CD4-positive, alpha-beta T cell treated with Interleukin-4 for 1 hour (primary cell): ENCODE data around the gene TNFRSF9.
"Not testable (repeated sequence)": the region's sequence is repeated elsewhere in the genome, so short reads cannot be mapped to it uniquely, and the experiment has no call there.

Experiments used
- DNase-seq, 2 donors: peaks; one replicate each; pipeline ENCODE4 v3.0.0-alpha.2; 2020 to 2022

Gene TNFRSF9

DNA sequence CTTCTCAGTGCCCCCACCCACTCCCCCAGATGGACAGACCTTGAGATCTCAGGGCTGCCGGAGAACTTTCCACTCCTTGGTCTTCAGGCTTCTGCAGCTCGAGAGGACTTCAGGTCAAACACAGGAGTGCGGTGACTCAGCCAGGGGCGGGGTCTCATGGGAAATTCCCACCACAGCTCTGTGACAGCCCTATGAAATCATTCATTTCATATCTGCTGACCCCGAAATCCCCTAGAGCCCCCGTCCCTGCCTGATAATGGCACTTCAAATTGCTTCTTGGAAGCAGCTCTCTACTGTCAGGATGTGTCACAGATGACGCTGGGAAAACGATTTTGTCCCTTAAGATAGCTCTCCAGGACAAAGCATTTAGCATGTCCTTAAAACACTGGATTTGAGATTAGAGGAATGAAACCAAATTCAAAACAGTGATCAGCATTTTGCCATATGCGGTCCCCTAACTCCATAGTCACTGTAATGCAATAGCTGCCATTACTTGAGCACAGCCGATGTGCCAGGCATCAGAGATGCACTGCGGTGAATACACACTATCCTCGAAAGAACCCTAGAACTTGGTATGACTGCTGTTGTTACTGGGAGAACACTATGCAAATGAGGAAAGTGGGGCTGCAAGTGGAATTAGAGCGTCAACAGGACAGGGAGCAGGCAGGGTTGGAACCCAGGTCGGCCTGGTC lies at the start of gene TNFRSF9:
Gene TNFRSF9, minus strand, starts transcription at position 95 of the 692 bp plus-strand sequence. CDS start 845 bp downstream, outside the sequence.
- peak; percentile 74 to 77 for DNase-seq

DNA sequence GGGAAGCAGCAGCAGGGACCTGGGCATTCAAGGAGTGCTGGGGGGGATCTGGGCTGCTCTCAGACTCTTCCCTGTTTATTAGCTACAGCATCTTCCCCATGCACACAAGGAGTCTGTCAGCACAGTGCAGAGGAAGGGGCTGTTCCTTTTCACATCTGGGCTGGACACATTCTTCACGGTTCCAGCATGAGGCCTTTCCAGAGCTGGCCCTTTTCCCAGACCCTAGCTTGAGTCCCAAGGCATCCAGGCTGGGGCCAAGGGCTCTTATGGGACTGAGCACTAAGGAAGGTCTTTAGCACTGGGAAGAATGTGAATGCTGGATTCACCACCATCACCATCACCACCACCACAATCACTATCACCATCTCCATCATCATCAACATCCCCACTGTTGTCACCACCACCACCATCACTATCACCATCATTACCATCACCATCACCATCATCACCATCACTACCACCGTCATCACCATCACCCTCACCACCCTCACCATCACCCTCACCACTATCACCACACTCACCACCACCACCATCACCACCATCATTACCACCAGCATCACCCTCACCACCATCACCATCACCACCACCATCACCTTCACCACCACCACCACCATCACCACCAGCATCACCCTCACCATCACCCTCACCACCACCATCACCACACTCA lies 49.3 kb upstream of the TNFRSF9 start:
- no peak for DNase-seq

DNA sequence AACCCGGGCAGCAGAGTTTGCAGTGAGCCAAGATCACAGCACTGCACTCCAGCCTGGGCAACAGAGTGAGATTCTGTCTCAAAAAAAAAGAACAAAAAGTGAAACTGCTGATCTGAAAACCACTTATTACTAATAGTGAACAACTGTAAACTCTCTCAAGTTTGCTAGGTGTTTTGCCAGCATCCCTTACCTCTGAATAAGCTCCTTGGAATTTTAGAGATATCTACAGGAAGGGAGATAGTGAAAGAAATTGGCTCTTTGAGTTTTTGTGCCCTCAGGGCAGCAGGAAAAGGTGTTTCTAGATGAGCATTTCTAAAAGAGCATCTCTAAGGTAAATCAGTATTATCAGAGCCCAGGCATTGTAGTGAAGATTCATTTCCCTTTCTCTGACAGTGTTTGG lies 47.9 kb upstream of the TNFRSF9 start:
- no peak for DNase-seq

DNA sequence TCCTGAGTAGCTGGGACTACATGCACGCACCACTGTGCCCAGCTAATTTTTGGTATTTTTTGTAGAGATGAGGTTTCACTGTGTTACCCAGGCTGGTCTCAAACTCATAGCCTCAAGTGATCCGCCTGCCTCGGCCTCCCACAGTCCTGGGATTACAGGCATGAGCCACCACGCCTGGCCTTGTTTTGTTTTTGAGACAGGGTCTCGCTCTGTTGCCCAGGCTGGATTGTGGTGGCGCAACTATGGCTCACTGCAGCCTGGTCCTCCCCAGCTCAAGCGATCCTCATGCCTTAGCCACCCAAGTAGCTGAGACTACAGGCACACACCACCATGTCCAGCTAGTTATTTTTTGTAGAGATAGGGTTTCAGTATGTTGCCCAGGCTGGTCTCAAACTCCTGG lies 46.9 kb upstream of the TNFRSF9 start:
- DNase-seq = no peak

DNA sequence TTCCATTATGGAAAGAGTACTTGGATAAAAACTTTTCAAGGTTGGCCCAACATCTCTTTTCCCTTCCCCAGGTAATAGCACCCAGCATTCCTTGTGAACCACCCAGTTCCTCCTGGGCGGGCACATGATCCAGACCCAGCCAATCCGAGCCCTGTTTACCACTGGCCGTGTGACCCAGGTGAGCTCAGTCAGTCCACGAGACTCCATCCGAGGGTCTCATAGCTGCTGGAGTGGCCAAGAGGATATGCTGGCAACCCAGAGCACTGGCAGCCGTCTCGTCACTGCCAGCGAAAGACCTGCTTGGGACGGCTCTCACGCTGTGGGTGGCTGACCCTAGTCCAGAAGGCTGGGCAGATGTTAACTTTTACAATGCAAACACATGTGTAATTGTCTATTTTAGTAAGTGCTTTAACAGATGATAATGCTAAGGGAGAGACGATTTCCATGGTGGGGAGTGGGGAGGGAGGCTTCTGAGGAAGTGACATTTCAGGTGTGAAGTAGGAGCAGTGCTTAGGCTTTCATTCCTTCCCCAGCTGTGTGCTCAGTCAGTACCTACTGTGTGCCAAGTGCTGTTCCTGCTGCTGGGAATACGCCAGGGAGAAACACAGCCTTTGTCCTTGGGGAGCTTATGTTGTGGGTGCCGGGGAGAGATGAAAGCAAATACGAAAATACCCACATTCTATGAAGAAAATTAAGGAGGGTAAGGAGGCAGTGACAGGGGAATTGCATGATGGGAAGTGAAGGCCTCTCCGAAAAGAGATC lies 45.4 kb upstream of the TNFRSF9 start:
- no peak for DNase-seq

DNA sequence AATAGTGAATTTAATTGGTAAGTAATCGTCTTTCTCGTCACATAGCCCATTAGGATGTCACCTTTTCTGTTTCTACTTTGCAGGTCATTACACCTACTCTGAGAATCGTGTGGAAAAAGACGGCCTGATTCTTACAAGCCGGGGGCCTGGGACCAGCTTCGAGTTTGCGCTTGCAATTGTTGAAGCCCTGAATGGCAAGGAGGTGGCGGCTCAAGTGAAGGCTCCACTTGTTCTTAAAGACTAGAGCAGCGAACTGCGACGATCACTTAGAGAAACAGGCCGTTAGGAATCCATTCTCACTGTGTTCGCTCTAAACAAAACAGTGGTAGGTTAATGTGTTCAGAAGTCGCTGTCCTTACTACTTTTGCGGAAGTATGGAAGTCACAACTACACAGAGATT lies 44.2 kb upstream of the TNFRSF9 start:
- no peak for DNase-seq

DNA sequence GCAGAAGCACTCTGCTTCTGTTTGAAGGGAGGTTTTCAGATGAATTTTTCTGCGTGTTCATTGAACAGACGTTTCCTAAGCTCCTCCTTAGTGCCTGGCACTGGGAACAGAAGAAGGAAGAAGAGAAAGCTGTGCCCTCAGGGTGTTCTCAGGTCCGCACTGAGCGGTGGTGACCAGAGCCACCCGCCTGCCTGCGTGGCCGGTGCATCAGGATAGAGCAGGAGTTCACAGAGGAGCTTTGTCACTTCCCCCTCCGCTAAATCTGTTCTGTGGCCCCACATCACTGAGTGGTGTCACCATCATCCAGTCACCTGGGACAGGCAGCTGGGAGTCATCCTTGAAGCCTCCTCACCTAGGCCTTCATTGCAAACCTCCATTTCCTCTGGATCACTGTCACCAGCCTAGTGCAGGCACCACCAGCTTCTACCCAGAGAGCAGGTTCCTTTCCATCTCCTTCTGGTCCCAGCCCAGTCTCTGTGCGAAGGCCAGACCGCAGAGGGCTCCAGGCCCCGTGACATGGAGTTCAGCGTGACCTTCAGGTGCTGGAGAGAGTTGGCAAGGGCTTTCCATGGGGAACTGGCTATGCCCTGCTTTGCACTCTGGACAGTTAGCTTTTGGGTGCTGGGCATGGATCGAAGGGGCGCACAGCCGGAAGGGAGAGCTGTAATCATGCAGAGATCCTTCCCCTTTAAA lies 42.6 kb upstream of the TNFRSF9 start:
- no peak for DNase-seq

DNA sequence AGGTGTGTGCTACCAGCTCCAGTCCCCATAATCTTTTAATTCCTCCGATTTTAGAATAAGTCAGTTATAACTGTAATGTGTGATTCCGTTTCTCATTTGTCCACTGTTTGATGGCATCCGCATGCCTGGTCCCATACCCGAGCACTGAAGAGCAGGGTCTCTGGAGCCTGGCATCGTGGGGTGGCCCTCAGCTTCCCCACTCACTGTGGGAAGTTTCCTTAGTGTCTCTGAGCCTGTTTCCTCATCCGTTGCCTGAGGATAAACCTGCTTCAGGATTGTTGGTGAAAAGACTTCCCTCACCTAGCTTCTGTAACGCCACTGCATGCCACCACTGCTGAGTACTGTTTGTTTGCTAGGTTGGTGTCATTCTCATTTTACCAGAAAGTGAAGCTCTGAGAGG lies 40.3 kb upstream of the TNFRSF9 start:
- no peak for DNase-seq

DNA sequence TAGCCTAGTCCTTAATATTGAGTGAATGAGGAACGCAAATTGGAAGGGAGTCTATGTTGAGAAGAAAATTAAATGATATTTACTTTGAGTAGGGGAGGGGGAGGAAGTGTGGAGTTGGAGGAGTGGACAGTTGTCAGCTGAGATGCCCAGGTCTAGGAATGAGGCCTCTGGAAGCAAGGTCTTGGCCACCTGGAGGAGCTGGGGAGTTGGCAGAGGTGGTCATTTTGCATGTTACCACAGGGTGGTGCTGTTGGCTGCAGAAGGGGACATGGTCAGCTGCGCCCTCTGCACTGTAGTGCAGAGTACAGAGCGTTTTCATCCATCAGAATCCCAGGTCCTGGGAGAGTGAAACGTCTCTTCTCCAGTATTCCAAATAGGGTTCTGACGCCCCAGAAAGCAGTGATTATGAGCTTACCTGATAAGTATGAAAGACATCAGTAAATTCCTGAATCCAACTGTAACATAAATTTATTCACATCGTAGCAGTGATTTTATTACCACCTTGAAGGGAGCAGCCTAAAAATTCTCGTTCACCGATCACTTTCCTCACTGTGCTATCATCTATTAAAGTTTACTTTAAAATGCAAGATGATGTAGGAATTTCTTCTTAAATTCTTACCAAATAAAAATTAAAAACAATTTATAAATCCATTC lies 34.7 kb upstream of the TNFRSF9 start:
- DNase-seq = peak; percentile 34

DNA sequence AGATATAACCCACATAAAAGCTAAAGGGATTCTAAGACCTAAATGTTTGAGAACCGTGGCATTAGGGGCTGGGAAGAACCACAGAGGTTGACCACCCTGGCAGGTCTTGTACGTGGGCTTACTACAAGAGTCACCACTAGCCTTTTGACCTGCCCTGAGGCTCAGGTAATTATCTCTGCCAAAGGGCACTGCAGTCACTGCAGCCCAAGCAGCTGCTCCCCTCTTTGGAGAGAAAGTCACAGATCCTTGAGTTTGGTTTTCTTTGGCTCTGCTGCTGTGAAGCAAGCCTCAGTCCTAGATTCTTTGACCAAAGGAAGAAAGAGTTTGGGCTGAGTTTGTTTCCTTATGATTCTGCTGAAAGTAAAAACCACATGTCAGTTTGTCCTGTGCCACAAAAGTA lies 32.4 kb upstream of the TNFRSF9 start:
- DNase-seq = no peak

DNA sequence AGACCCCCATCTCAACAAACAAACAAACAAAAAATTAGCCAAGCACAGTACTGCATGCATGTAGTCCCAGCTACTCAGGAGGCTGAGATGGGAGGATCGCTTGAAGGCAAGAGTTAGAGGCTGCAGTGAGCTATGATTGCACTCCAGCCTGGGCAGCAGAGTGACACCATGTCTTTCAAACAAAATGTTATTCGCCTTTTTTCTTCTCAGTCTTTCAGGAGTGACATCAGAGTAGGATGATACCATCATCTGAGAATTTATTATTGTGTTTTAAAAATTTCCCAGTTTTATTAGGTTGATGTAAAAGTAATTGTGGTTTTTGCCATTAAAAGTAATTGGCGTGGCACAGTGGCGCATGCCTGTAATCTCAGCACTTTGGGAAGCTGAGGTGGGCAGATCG lies 31.6 kb upstream of the TNFRSF9 start:
- no peak for DNase-seq

DNA sequence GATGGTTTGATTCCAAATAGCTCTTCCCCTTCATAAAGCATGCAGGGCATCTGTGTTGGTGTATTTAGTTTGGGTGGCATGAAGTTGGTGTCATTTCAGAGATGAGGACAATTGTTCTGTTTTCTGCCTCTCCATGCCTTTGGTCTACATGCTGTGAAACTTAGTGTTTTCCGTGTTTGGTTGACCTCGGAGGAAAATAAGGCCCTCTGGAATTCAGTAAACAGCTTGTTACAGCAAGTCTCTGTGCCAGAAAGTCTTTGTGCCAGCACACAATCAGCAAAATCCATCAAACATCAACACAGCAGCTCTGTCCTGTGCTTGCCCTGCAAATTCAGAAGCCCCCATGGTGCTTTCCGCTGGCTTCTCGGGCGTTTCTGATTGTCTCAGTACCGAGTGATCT lies 30.4 kb upstream of the TNFRSF9 start:
- DNase-seq = no peak

DNA sequence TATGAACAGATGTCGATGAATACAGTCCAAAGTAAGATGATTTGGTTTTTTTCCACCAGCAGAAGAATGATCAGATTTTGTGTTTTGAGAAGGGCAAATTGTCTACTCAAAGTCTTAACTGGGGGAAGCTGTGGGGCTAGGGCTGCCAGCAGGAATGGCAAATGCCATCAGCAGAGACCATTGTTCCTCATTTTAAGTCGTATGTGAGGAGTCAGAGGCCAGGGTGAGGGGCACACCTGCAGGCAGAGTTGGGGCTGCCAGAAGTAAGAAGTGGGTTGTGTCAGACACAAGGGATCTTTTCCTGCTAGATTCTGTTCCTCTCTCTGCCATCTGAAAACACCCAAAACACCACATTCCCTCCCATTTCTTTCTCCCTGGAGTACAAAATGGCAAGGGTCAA lies 29.6 kb upstream of the TNFRSF9 start:
- DNase-seq = no peak

DNA sequence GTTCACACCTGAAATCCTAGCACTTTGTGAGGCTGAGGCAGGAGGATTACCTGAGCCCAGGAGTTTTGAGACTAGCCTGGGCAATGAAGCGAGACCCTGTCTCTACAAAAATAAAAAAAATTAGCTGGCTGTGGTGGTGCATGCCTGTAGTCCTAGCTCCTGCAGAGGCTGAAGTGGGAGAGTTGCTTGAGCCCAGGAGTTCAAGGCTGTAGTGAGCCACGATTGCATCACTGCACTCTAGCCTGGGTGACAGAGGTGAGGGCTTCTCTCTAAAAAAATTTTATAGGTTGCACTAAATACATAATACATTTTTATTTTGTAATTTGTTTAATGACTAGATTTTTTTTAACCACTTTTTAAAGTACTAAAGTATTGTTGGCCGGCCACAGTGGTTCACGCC lies 27.0 kb upstream of the TNFRSF9 start:
- no peak for DNase-seq

DNA sequence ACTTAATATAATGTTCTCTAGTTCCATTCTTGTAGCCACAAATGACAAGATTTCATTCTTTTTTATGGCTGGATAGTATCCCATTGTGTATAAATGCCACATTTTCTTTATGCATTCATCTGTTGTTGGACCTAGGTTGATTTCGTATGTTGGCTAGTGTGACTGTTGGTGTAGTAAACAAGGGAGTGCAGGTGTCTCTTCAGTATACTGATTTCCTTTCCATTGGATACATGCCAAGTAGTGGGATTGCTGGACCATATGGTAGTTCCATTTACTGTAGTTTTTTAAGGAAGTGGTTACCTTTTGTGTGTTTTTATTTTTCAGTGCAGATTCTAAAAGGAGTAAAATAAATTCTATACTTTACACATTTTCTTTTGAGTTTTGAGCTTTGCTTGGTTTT lies 26.6 kb upstream of the TNFRSF9 start:
- DNase-seq = no peak

DNA sequence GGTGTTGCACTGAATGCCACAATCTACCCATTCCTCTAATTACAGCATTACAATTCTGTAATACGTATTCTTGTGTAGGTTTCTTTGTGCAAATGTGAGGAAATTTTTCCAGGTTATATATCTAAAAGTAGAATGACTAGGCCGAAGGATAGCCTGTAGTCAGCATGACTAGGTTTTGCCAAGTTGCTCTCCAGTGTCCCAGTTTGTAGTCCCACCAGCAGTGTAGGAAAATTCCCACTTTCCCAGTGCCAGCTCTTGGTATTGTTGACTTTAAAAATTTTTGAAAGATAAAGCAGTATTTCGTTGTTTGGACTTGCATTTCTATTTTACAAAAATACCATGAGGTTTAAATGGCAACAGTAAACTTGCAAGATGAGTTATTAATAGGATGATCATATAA lies 23.8 kb upstream of the TNFRSF9 start:
- DNase-seq = no peak

DNA sequence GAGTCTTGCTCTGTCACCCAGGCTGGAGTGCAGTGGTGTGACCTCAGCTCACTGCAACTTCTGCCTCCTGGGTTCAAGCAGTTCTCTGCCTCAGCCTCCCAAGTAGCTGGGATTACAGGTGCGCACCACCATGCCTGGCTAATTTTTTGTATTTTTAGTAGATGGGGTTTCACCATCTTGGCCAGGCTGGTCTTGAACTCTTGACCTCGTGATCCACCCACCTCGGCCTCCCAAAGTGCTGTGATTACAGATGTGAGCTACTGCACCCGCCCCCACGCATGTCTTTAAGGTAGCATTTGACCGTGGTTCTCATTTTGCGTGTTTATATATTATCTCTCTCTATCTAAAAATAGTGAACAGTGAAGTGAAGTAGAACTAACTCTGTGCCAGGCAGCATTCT lies 23.2 kb upstream of the TNFRSF9 start:
- DNase-seq = not testable (repeated sequence)

DNA sequence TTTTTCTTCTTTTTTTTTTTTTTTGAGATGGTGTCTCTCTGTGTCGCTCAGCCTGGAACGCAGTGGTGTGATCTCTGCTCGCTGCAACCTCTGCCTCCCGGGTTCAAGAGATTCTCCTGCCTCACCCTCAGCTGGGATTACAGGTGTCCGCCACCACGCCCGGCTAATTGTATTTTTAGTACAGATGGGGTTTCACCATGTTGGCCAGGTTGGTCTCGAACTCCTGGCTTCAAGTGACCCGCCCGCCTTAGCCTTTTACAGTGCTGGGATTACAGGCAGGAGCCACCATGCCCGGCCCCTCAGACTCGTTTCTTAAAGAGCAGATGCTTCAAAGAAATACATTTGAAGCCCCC lies 22.7 kb upstream of the TNFRSF9 start:
- DNase-seq = not testable (repeated sequence)

DNA sequence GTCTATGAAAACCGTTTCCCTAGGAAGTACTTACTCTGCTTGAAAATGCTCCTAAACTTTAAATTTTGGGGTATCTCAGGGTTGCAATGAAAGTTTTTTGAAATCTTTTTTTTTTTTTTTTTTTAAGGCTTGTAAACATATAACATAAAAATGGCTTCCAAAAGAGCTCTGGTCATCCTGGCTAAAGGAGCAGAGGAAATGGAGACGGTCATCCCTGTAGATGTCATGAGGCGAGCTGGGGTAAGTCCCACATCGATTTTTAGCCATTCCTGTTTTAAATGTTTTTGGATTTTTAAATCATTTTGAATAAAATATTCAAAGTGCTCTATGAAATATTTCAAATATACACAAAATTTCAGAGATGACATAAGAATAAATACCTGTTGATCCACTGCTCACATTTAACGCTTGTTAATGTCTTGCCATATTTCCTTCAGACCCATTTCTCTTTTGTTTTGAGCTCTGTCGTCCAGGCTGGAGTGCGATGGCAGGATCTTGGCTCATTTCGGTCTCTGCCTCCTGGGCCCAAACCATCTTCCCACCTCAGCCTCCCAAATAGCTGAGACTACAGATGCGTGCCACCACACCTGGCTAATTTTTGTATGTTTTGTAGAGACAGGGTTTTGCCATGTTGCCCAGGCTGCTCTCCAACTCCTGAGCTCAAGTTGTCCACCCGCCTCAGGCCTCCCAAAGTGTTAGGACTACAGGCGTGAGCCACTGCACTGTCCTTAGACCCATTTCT lies 22.2 kb upstream of the TNFRSF9 start:
- no peak for DNase-seq

DNA sequence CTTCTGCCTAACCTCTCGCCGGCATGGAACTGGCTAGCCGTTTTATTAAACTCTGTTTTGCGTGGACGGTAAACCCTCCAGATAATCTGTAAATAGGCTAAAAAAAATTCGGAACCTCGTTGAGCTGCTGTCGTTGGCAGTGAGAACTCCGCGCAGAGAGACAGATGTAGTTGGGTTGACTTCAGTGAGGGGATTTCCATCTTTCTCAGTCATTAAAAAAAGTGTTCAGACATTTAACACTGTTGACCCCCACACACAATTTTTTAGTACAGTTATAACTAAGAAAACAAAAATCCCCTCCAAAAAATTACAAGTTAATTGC lies 21.3 kb upstream of the TNFRSF9 start:
- DNase-seq = peak; percentile 62 to 78

DNA sequence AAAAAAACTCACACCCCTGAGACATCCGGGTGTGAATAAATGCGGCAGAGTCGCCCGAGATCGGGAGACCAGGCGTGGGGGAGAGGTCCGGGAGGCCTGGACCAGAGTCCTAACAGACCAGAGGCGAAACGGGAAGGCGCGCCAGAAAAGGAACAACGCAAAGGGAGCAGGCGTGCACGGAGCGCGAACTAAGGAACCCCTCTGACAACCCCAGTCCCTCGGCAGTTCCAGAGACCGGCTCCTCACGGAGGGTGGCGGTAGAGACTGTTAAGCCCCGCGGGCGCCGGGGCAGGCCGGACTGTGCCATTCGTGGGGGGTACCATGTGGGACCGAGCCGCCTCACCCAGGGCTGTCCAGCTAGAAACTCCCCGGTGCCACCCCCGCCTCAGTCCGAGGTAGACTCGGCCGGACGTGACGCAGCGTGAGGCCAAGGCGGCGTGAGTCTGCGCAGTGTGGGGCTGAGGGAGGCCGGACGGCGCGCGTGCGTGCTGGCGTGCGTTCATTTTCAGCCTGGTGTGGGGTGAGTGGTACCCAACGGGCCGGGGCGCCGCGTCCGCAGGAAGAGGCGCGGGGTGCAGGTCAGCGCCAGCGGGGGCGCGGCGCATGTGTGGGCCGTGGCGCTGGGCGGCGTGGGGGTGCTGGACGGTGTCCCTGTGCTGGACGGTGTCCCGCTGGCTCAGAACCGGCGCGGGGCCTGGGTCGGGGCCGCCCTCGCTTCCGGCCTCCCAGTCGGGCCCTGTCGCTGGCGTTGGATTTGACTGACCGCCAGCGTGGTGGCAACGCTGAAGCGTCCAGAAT lies 20.8 kb upstream of the TNFRSF9 start, which contains the start of gene PARK7:
Gene PARK7, plus strand, starts transcription at position 496 of the 798 bp plus-strand sequence. CDS start 1,075 bp downstream, outside the sequence.
- DNase-seq = peak; percentile 99 to 100
